ENCODE results near the gene ARHGAP10. TPM values are rescaled to one million over a fixed set of nuclear protein-coding genes. Genes with fewer than 3 reads are reported as not detected.
A peak's percentile ranks its signal among the peaks of the same experiment; 100 is the strongest.

ARHGAP10 gene
- total RNA-seq, 1 donor from 2014 or later, result 20.2 TPM

- Histone ChIP-seq H3K79me2 (ENCODE audit: low read depth) (no peaks in the 10 kb centered on the region), H3K4me3 (no peak overlapping the region), H3K9me3 (ENCODE audit: low read depth) (no peaks in the 10 kb centered on the region), H2AFZ (replicated peaks) (no peak overlapping the region), H3K27ac (no peak overlapping the region), H3K36me3 (no peaks in the 10 kb centered on the region), H3K4me1 (no peaks in the 10 kb centered on the region), H3K9ac (no peak overlapping the region), H3K4me2 (no peak overlapping the region), H3K27me3 (no peaks in the 10 kb centered on the region), H4K20me1 (ENCODE audit: low read depth) (no peaks in the 10 kb centered on the region), H3F3A (ENCODE audit: low read depth) (no peaks in the 10 kb centered on the region)
- Mint-ChIP-seq H3K27me3 (ENCODE audit: insufficient read depth, low read depth) (peaks cover 2% of the 10 kb centered on the region), H3K9me3 (no peaks in the 10 kb centered on the region), H3K4me1 (peaks cover 10% of the 10 kb centered on the region), H3K36me3 (peaks cover 1% of the 10 kb centered on the region), H3K4me3 (no peak overlapping the region), H3K27ac (no peak overlapping the region)
- no peak for DNase-seq (ENCODE audit: low spot score)
- TF ChIP-seq, protein P1, sequence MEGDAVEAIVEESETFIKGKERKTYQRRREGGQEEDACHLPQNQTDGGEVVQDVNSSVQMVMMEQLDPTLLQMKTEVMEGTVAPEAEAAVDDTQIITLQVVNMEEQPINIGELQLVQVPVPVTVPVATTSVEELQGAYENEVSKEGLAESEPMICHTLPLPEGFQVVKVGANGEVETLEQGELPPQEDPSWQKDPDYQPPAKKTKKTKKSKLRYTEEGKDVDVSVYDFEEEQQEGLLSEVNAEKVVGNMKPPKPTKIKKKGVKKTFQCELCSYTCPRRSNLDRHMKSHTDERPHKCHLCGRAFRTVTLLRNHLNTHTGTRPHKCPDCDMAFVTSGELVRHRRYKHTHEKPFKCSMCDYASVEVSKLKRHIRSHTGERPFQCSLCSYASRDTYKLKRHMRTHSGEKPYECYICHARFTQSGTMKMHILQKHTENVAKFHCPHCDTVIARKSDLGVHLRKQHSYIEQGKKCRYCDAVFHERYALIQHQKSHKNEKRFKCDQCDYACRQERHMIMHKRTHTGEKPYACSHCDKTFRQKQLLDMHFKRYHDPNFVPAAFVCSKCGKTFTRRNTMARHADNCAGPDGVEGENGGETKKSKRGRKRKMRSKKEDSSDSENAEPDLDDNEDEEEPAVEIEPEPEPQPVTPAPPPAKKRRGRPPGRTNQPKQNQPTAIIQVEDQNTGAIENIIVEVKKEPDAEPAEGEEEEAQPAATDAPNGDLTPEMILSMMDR (IDR thresholded peaks at IDR 0.05), result no peak
- no peak for TF ChIP-seq EZH2phosphoT487 (IDR thresholded peaks at IDR 0.05)
- TF ChIP-seq EZH2 (IDR thresholded peaks at IDR 0.05), result no peak
Measured at GRCh38 chr4:148006001-148006400, 274.1 kb downstream of the ARHGAP10 start.

- Histone ChIP-seq H3K27me3 (no peaks in the 10 kb centered on the region), H3K4me2 (no peak overlapping the region), H3K4me1 (no peaks in the 10 kb centered on the region), H4K20me1 (ENCODE audit: low read depth) (no peaks in the 10 kb centered on the region), H3K9me3 (ENCODE audit: low read depth) (no peaks in the 10 kb centered on the region), H2AFZ (replicated peaks) (no peak overlapping the region), H3K27ac (no peak overlapping the region), H3K36me3 (no peaks in the 10 kb centered on the region), H3K9ac (no peak overlapping the region), H3K4me3 (no peak overlapping the region), H3K79me2 (ENCODE audit: low read depth) (no peaks in the 10 kb centered on the region), H3F3A (ENCODE audit: low read depth) (no peaks in the 10 kb centered on the region)
- Mint-ChIP-seq H3K27ac (peak overlapping the region; percentile 10), H3K4me3 (no peak overlapping the region), H3K4me1 (peaks cover 10% of the 10 kb centered on the region), H3K27me3 (ENCODE audit: insufficient read depth, low read depth) (peaks cover 2% of the 10 kb centered on the region), H3K9me3 (no peaks in the 10 kb centered on the region), H3K36me3 (peaks cover 1% of the 10 kb centered on the region)
- TF ChIP-seq EZH2phosphoT487 (IDR thresholded peaks at IDR 0.05), result no peak
- TF ChIP-seq EZH2 (IDR thresholded peaks at IDR 0.05), result no peak
- TF ChIP-seq, protein P1 (IDR thresholded peaks at IDR 0.05), result no peak
- DNase-seq (ENCODE audit: low spot score), result no peak
Measured at GRCh38 chr4:148007314-148007760, 275.4 kb downstream of the ARHGAP10 start.

GRCh38 chr4:148007792-148008191 is 275.9 kb downstream of the ARHGAP10 start:
- no peak for DNase-seq (ENCODE audit: low spot score)
- Histone ChIP-seq H3K9ac (no peak overlapping the region), H3K4me1 (no peaks in the 10 kb centered on the region), H3K27me3 (no peaks in the 10 kb centered on the region), H3K27ac (no peak overlapping the region), H3K9me3 (ENCODE audit: low read depth) (no peaks in the 10 kb centered on the region), H2AFZ (replicated peaks) (no peak overlapping the region), H3K36me3 (no peaks in the 10 kb centered on the region), H3F3A (ENCODE audit: low read depth) (no peaks in the 10 kb centered on the region), H3K79me2 (ENCODE audit: low read depth) (no peaks in the 10 kb centered on the region), H3K4me2 (no peak overlapping the region), H4K20me1 (ENCODE audit: low read depth) (no peaks in the 10 kb centered on the region), H3K4me3 (no peak overlapping the region)
- no peak overlapping the region for H3K27ac Mint-ChIP-seq
- H3K9me3 Mint-ChIP-seq, result no peaks in the 10 kb centered on the region
- peaks cover 10% of the 10 kb centered on the region for H3K4me1 Mint-ChIP-seq
- TF ChIP-seq EZH2phosphoT487 (IDR thresholded peaks at IDR 0.05) (no peak), EZH2 (IDR thresholded peaks at IDR 0.05) (no peak)
- TF ChIP-seq, protein P1 (IDR thresholded peaks at IDR 0.05), result no peak
- peaks cover 1% of the 10 kb centered on the region for H3K36me3 Mint-ChIP-seq
- H3K27me3 Mint-ChIP-seq (ENCODE audit: insufficient read depth, low read depth), result peaks cover 2% of the 10 kb centered on the region
- no peak overlapping the region for H3K4me3 Mint-ChIP-seq

Data from neural progenitor cell (in vitro differentiated cells).